C4-2B (cell line): Measurements from ENCODE around the gene TRAF3.

ENCODE experiments used
- CTCF ChIP-seq: fragments of 450-650 bp; conservative IDR thresholded peaks from 2 replicates; pipeline ENCODE4 v1.5.1; 2017; ENCODE audit warnings: mild to moderate bottlenecking
- ZFX ChIP-seq: fragments of 450-650 bp; IDR thresholded peaks from 2 replicates; pipeline ENCODE4 v1.6.1; 2017

DNA sequence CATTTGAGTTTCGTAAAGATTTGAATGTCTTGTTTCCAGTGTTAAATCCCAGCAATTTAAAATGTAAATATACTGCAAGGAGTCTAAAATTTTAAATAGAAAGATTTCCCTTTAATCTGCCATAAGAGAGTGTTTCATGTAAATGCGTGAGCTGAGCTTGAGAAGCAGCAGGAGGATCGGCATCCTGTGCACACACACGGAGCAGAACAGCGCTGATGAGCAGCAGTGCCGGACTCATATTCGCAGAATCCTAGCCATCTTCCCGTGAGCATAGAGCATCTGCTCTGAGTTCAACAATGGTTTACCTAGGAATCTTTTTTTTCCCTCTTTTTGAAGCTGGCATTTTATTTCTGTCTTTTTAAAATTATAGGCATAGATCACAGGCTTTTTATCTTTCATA, 115.4 kb downstream of the TRAF3 start:
- TF ChIP-seq CTCF (no peak), ZFX (no peak)
